HG02610 (cell line): ENCODE data around the gene DNPH1.

Experiments
- ATAC-seq: cut with Tn5 transposase; IDR thresholded peaks from one replicate; pipeline ENCODE4 v1.9.1; 2021; ENCODE audit warnings: mild to moderate bottlenecking, moderate library complexity; ENCODE audit not compliant: unreplicated experiment

Gene DNPH1

GRCh38 chr6:43219119-43219518 is 10.2 kb downstream of the DNPH1 start:
- no peak for ATAC-seq

- ATAC-seq, result no peak
These were observed 11.9 kb downstream of the DNPH1 start for GRCh38 chr6:43217351-43217750.

GRCh38 chr6:43216200-43216599 is 13.1 kb downstream of the DNPH1 start:
- no peak for ATAC-seq

- ATAC-seq, result no peak
These were observed 14.2 kb downstream of the DNPH1 start for GRCh38 chr6:43215066-43215465.

GRCh38 chr6:43213431-43213830 is 15.8 kb downstream of the DNPH1 start:
- ATAC-seq, result no peak

- no peak for ATAC-seq
These were observed 17.3 kb downstream of the DNPH1 start for GRCh38 chr6:43211955-43212354.

- no peak for ATAC-seq
These were observed 22.0 kb downstream of the DNPH1 start for GRCh38 chr6:43207286-43207685.

GRCh38 chr6:43205849-43206248 is 23.4 kb downstream of the DNPH1 start:
- ATAC-seq, result no peak

GRCh38 chr6:43204271-43205105 is 24.8 kb downstream of the DNPH1 start:
- ATAC-seq, result no peak

GRCh38 chr6:43203718-43204095 is 25.6 kb downstream of the DNPH1 start:
- no peak for ATAC-seq

GRCh38 chr6:43203029-43203717 is 26.1 kb downstream of the DNPH1 start:
- no peak for ATAC-seq

GRCh38 chr6:43202451-43202850 is 26.8 kb downstream of the DNPH1 start:
- no peak for ATAC-seq

- no peak for ATAC-seq
These were observed 28.7 kb downstream of the DNPH1 start for GRCh38 chr6:43200541-43200940.

GRCh38 chr6:43199912-43200311 is 29.4 kb downstream of the DNPH1 start:
- no peak for ATAC-seq

GRCh38 chr6:43196337-43196736 is 32.9 kb downstream of the DNPH1 start:
- no peak for ATAC-seq

- no peak for ATAC-seq
These were observed 35.4 kb downstream of the DNPH1 start for GRCh38 chr6:43193929-43194328.

- no peak for ATAC-seq
These were observed 36.4 kb downstream of the DNPH1 start for GRCh38 chr6:43192911-43193310.

GRCh38 chr6:43189776-43190304 is 39.4 kb downstream of the DNPH1 start:
- no peak for ATAC-seq

- no peak for ATAC-seq
These were observed 40.9 kb downstream of the DNPH1 start for GRCh38 chr6:43188426-43188825.

GRCh38 chr6:43187821-43188220 is 41.5 kb downstream of the DNPH1 start:
- no peak for ATAC-seq

GRCh38 chr6:43186706-43187105 is 42.6 kb downstream of the DNPH1 start:
- ATAC-seq, result no peak

- no peak for ATAC-seq
These were observed 43.3 kb downstream of the DNPH1 start for GRCh38 chr6:43186019-43186418.
